H54 (cell line): ENCODE results near the gene DDR2.
"Not testable (repeated sequence)": the region's sequence is repeated elsewhere in the genome, so short reads cannot be mapped to it uniquely, and the experiment has no call there.

ENCODE experiments used
- DNase-seq: peaks from one replicate; pipeline ENCODE4 v3.0.0; 2011; ENCODE audit warnings: low spot score, mixed read lengths; ENCODE audit not compliant: insufficient read length
- FAIRE-seq: peaks from 3 replicates; lab custom pipeline; 2011; peaks lifted over from hg19 to GRCh38; lab: Jason Lieb, UNC
- POLR2A ChIP-seq: IDR thresholded peaks from 2 replicates; pipeline ENCODE4 v1.6.1; 2011; ENCODE audit warnings: low read depth, mild to moderate bottlenecking, low read length

Gene DDR2

DNA sequence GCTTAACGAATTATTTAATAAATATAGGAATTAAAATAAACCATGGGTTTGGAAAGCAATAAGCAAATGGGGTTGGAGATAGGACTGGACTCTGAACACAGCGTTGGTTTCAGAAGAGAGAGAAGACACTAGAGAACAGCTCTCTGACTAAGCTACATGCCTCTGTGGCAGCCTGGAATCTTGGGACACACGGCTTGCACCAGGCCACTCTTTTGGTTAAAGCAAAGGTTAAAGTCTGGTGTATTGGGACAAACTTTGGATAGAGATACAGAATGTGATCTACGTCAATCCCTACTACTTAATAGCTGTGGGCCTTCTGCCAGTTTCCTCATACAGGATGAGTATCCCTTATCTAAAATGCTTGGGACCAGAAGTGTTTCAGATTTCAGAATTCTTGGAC is 108.5 kb downstream of the DDR2 start:
- no peak for FAIRE-seq
- DNase-seq, result no peak
- no peak for TF ChIP-seq POLR2A

DNA sequence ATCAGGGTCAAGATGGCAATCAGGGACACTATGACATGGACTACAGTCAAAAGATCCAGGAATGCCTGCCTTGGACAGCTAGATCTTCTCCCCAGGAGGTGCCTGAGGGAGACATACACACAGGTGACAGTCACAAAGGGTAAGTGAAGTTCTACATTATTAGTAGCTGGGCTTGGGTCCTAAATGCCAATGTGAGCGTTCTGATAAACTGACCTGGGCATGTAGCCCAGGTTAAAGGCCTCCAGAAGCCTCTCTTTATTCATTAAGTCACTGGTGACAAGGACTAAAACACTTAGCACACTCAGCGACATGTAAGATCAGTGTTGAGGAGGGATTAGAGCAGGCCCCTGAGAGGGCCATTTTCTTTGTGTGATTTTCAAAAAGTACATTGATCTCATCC is 109.3 kb downstream of the DDR2 start:
- no peak for TF ChIP-seq POLR2A
- FAIRE-seq, result no peak
- no peak for DNase-seq

DNA sequence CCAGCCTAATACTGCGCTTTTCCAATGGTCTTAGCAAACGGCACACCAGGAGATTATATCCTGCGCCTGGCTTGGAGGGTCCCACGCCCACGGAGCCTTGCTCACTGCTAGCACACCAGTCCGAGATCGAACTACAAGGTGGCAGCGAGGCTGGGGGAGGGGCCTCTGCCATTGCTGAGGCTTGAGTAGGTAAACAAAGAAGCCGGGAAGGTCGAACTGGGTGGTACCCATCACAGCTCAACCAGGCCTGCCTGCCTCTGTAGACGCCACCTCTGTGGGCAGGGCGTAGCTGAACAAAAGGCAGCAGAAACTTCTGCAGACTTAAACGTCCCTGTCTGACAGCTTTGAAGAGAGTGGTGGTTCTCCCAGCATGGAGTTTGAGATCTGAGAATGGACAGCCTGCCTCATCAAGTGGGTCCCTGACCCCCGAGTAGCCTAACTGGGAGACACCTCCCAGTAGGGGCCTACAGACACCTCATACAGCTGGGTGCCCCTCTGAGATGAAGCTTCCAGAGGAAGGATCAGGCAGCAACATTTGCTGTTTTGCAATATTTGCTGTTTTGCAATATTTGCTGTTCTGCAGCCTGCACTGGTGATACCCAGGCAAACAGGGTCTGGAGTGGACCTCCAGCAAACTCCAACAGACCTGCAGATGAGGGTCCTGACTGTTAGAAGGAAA is 114.1 kb downstream of the DDR2 start:
- not testable (repeated sequence) for DNase-seq, FAIRE-seq

DNA sequence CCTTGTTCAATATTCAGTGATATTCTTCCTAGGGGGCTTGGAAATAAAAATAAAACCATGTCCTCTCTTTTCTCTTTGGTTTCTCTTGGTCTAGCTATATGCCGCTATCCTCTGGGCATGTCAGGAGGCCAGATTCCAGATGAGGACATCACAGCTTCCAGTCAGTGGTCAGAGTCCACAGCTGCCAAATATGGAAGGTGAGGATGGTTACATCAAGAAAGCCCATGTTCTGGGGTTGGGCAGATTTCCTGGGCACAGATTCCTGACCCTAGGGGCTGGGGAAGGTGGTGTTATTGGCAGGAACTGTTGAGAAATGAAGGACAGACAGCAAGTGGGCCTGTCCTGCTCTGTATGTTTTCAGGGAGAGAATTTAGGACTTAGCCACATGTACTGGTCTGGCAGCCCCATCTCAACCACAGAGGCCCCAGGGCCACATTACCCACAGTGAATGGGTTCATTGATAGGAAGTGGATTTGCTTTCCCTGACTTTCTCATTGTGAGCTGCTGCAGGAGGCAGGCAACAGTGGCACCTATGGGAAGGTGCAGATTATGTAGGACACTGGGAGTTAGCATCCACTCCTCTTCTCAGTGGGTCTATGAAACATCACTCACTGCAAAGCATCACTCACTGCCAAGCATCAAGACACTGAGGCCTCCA is 120.9 kb downstream of the DDR2 start:
- TF ChIP-seq POLR2A, result no peak
- FAIRE-seq (no peak), DNase-seq (no peak)

DNA sequence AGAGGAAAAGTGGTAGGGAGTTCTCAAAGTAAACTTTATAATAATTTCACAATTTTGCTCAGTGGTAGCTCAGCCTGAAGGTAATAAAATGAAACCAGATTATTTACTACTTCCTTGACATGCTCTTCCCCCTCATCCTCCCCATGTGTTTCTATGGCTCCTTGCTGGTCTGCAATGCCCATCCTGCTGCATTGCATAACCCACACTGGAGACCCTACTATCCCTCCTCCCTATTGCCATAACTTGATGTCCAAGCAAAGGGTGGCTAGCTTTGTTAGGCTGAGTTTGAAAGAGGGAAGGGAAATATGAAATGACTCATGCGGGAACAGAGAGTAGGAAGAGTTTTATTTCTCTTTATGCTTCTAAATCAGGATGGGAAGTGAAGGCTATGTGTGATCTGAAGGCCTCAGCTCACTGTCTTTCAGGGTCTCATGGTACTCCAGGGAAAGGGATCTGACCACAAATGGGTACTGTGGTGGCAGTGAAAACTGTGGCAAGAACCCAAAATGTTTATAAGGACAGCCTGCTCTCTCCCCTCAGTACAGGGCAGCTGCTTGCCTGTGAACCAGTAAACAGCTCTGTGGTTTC is 121.8 kb downstream of the DDR2 start:
- FAIRE-seq (no peak), DNase-seq (no peak)
- TF ChIP-seq POLR2A, result no peak

DNA sequence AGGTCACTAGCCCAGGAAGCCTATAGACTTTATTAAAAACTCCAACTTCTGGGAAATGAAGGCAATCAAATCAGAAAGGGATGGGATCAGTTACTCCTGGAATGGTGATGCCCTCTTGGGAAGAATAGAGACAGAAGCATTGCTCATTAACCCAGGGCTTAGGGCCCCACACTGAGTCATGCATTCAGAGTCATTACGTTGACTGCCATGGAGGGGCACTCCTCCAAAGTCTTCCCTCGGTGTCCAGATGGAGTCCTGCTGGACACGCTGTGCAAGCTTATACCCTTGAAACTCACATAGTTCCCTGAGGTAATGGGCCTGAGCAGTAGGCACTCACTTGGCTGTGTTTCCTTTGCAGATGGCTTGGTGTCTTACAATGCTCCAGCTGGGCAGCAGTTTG is 123.0 kb downstream of the DDR2 start:
- DNase-seq (no peak), FAIRE-seq (no peak)
- no peak for TF ChIP-seq POLR2A

DNA sequence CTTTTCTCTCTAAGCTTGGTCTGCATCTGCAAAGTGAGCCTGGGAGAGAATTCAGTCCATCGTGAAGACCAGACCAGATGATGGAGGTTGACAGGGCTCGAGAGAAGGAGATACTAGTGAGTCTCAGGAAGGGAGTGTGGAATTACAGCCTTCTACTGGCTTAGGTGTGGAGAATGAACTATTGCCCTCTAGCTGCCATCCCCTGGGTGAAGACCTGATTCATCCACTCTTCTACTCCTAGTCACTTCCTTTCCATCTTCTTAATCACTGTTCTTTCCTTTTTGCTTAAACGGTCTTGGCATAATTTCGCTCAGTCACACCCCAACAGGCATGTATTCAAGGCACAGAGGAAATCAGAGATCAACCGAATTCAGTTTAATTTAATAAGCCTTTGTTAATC is 124.3 kb downstream of the DDR2 start:
- no peak for TF ChIP-seq POLR2A
- DNase-seq (no peak), FAIRE-seq (no peak)

DNA sequence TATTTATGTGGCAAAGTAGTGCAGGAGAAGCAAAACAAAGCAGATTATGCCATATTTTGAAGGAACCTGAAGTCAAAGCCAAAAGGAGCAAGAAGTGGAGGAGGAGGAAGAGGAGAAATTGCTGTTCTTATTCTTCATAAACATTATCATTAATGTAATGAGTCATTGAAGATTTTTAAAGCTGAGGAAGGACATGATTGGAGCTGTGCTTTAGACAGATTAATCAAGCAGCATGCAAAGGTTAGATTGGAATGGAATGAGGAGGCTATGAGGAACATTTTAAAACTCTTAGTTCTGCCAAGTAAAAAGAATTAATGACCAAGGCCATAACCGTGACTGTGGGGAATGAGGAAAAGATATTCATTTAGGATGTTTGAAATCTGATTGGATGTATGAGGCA is 125.2 kb downstream of the DDR2 start:
- FAIRE-seq (no peak), DNase-seq (no peak)
- TF ChIP-seq POLR2A, result no peak

DNA sequence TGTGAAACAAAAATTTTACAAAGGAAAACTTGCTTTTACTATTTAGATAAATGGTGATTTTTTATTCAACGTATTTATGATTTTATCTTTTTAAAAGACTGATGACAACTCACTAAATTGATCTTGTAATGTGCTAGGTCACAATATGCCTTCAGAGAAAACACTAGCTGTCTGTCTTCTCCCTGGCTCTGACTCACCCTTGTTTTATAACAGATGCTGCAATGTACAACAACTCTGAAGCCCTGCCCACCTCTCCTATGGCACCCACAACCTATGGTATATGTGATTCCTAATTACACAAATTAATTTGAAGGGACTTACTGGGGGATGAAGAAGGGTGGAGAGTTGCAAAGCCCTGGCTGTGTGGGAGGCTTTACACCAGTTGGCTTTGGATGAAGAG is 133.5 kb downstream of the DDR2 start:
- no peak for FAIRE-seq
- no peak for TF ChIP-seq POLR2A
- DNase-seq, result no peak

DNA sequence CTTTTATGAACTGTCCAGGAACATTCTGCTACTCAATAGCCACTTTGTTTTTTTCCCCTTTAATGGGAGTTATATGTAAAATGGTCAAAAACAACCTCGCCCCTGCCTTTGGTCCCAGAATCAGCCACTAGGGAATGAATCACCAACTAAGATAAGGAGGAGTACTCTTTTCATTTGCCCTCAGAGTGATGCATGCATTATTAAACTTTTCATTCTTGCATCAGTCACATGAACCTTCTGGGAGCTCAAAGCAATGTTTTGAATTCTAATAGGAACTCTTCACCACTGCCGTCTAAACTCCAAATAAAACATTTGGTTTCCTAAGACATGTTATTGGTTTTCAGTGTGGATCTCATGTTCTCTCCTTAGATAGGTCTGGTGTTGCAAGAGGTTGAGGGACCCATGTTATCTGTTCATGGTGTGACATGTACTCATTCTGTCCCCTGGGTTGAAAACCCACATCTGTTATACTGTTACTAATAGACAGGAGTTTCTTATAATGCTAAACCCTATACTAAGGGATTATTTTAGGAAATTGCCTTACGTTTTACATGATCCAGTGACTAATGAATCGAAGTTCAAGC is 140.4 kb downstream of the DDR2 start:
- FAIRE-seq, result no peak
- no peak for DNase-seq
- TF ChIP-seq POLR2A, result no peak

DNA sequence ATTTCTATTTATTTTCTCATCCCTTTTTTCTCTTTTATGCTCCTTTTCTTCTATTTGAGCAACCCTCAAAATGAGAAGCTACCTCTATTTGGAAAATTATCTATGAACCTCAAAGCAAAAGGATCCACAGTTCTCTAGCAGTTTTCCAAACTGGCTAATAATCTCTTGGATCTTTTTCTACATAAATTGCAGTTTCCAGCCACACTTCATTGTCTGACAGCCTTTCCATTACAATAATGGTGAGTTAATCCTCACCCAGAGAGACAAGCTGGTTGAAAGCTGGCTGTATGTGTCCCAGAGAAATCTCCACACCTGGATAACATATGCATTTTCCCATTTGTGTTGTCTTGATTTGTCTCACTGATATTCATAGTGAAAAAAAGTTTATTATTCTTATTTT is 141.7 kb downstream of the DDR2 start:
- TF ChIP-seq POLR2A, result no peak
- FAIRE-seq (no peak), DNase-seq (no peak)

DNA sequence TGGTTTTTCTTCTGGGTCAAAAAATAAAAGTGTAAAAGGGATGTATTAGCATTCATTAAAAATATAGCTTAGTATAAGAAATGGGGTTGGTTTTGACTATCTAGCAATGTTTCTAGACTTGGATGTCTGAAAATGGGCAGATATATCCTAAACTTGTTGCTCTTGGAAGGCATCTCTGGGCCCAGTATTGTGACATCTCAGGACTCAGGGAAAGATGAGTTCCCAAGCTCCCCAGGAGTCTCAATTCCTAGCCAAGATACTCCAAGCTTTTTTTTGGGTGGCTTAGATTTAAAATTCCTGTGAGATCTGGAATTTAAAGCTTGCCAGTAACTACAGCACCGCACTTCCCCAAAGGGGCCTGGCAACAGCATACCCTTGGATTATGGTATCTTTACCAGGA is 146.8 kb downstream of the DDR2 start:
- no peak for TF ChIP-seq POLR2A
- FAIRE-seq (no peak), DNase-seq (no peak)

DNA sequence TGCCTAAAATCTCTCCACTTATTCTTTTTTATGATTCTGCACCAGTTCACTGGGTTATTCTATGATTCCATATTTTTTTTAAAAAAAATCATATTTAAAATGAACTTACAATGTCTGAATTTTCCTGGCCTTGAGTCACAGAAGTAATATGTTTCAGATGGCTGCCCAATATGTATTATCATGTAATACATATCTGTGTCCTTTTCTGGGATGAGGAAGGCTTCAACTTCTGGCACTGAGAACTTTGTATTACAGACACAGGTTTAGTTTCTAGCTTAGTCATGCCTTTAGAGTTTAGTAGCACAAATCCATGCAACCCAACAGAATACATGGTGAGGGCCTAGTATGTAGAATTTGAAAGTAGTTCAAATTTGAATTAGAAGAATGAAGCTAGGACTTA is 150.4 kb downstream of the DDR2 start:
- FAIRE-seq (no peak), DNase-seq (no peak)
- TF ChIP-seq POLR2A, result no peak

DNA sequence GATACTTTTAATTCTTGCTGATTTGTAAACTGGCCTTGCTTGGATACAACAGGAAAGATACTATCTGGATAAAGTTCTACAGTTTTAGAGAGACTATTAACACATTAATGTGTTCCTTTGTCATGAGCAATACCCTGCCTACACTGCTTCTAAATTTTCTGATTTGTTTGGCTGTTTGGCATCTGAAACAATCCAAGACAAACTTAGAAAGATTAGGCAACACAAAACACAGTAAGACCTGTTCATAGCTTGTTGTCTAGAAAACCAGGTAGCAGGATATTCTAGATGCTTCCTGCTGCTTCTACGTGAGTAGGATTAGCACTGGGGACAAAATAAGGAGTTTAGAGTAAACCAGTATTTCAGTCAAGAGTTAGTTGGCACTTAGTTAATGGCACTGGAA is 152.7 kb downstream of the DDR2 start:
- FAIRE-seq, DNase-seq: not testable (repeated sequence)

DNA sequence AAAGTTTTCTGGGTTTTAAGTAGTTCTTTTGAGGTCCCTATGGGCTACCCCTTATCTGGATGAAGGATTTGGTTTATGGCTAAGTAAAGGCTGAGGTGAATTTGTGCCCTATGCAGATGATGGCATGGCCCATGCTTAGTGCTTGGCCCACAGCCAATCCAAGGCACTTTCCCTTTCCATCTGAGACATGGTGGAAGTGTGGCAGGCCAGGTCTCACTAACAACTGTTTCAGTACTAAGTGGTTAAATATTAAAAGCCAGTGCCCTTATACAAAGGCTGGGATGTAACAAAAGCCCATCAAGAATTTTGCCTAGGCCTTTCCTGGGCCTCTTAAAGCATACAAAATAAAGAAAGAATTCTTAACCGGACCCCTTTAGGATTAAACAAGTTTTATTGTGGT is 156.5 kb downstream of the DDR2 start:
- not testable (repeated sequence) for DNase-seq, FAIRE-seq

DNA sequence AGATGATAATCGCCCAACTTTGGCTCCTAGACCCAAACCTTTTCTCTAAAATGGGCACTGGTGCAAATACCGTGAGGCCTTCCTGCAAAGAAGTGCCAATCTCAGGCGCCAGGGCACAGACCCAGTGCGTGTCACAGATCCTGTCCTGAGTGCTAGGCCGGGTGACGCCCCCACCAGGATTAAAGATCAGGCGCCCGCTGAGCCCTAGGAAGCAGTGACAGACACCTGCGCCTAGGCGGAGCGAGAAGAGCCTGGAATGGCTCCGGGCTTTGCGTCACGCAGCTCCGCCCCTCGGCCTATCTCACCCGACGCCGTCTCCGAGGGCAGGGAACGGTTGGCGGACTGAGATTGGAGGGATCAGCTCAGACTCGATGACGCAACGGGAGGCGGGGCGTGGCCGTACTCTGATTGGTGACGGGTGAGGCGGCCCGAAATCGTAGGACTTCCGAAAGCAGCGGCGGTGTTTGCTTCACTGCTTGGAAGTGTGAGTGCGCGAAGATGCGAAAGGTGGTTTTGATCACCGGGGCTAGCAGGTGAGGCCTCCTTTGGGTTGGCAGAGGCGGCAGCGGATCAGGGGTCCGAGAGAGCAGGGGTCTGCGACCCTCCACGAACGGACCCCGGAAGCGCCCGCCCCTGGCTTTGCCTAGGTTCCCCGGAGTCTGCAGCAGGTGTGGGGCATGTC is 158.2 kb downstream of the DDR2 start, which contains the start of gene HSD17B7:
TSS of gene HSD17B7 (plus strand) at position 400 of the 682 bp plus-strand sequence. CDS start at position 499, 99 bp downstream.
- FAIRE-seq, result peak; percentile 93

DNA sequence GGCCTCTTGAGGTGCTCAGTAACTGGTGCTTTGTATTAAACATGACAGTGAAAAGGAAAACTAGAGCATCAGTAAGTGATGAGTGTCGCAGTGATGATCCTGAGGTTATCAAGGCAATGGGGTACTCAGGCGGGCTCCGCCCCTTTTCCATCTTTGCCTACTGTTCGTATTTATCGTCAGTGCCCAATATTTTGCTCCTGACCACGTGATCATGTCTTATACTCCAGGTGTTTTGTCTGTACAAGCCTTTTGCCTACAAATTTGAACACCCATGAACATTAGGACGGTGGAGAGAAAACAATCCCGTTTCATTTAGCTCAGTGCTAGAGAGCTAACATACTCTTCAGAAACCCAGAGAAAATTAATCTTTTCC is 158.7 kb downstream of the DDR2 start:
- peak; percentile 75 for FAIRE-seq
- not testable (repeated sequence) for DNase-seq

More for the DNA sequence above, 158.2 kb downstream of the DDR2 start, which contains the start of gene HSD17B7:
- peak; percentile 14 for DNase-seq

DNA sequence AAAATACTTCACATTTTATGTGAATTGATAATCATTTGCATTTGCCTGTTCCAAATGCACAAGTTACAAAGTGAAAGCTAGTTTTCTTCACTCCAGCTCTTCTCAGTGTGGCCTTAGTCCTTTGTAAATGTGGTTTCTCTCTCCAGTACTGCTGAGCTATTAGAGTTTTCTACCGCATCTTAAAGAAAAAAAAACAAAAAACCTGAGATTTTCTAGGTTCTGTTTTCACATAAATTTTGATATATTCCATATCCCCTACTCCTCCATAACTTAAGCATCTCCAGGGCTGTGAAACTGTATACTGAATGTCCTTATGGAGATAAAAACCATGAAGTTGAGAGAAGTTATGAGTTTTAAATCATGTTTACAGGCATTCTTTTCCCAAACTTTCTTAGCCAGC is 162.0 kb downstream of the DDR2 start:
- DNase-seq, FAIRE-seq: not testable (repeated sequence)

DNA sequence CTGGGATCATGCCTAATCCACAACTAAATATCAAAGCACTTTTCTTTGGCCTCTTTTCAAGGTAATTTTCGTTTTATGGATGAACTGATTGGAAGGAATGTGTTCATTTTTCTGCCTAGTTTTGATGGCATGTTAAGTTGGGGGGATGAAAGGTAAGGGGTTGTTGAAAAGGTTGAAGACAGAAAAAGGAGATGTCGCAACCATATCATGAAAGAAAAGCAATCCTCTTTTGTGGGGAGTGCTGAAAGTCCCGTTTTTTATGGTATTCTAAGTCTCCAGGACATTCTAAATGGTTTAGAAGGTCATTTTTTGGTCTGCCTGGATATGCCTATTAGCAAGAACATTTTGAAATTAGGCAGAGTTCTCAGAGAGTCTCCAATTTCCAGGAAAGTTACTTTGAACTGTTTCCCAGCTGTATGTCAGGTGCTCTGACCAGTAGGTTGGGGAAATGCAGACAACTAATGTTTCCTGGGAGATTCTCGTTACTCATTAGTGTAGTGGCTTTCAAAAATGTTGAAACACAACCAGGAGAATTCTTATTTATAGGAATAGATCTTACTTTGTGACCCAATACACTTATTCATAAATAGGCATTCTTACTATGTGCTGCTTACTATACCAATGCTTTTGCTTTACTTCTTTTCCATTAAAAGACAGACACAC is 164.5 kb downstream of the DDR2 start:
- FAIRE-seq, result not testable (repeated sequence)

More for the DNA sequence above, 164.5 kb downstream of the DDR2 start:
- DNase-seq, result not testable (repeated sequence)
